KBM-7 (cell line): Measurements from ENCODE around the gene POLD2.

Experiments used
- DNase-seq: peaks from one replicate; pipeline ENCODE4 v3.0.0-alpha.2; 2015
- in situ Hi-C: fragments of 300-500 bp; cut with MboI; formaldehyde crosslinking; loops from 2 replicates; pipeline ENCODE4 v1.14.3; 2020; ENCODE audit warnings: low sequenced_read_pairs, low pct_unique_long_range_greater_than_20kb, mixed read lengths

The POLD2 gene

DNA sequence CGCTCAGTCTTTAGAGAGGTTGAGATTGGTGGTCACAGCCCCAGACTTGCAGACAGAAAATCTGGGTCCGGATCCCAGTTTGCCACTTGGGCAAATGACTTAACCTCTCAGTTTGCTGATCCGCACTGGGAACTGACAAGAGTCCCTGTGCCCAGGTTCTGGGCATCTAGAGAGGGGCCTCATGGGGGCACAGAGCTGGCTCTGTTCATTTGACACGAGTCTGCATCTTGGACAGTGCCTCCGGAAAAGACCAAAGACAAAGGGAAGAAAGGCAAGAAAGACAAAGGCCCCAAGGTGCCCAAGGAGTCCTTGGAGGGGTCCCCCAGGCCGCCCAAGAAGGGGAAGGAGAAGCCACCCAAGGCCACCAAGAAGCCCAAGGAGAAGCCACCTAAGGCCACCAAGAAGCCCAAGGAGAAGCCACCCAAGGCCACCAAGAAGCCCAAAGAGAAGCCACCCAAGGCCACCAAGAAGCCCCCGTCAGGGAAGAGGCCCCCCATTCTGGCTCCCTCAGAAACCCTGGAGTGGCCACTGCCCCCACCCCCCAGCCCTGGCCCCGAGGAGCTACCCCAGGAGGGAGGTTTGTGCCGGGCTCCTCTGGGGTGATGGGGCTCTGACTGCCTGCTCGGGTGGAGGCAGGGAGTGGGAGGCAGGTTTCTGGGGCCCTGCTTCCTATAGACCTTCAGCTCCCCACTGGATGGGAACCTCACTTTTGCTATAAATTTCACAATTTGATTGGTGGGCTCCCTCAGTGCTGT, 16.9 kb downstream of the POLD2 start:
- in situ Hi-C loops, result no loop called here
- DNase-seq, result no peak

GRCh38 chr7:44105832-44106231, 17.5 kb downstream of the POLD2 start:
- DNase-seq, result no peak

DNA sequence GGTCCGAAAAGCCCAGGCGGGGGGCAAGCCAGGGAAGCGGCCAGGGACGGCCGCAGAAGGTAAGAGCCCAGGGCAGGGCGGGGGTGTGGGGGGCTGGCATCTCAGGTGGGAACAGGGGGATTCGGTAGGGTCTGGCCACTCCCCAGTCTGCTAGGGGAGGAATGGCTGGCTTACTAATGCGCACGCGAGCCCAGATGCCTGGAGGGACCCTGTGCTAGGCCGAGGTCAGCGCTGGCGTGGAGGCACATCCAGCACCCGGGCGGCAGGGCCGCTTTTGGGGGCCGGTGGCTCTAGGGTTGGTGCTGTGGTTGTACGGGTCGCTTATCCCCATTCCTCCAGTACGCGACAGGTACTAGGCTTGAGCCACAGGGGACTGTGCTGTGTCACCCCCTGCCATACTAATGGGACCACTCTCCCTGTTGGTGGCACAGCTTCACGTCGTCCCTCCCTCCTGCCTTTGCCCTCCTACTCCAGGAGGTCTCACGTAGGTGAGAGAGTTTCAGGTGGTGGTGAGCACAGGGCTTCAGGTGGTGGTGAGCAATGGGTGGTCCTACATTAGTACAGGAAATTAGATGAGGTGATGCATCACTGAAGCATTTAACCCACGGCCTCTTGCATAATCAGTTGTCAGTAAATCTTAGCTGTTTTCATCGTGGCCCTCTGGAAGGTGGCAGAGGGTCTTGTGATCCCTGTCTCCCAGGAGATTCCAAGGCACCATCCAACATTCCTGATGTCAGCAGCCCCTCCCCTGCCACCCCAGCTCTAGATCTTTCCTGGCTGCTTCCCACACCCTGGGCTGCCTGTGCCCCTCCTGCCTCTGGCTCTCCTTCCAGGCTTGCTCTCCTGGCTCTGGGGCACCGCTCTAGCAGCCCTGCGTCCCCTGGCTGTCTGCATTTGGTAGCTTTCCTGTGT, 18.2 kb downstream of the POLD2 start:
- in situ Hi-C loops, result no loop called here
- DNase-seq, result no peak

More at GRCh38 chr7:44105832-44106231, 17.5 kb downstream of the POLD2 start:
- in situ Hi-C loops, result no loop called here

DNA sequence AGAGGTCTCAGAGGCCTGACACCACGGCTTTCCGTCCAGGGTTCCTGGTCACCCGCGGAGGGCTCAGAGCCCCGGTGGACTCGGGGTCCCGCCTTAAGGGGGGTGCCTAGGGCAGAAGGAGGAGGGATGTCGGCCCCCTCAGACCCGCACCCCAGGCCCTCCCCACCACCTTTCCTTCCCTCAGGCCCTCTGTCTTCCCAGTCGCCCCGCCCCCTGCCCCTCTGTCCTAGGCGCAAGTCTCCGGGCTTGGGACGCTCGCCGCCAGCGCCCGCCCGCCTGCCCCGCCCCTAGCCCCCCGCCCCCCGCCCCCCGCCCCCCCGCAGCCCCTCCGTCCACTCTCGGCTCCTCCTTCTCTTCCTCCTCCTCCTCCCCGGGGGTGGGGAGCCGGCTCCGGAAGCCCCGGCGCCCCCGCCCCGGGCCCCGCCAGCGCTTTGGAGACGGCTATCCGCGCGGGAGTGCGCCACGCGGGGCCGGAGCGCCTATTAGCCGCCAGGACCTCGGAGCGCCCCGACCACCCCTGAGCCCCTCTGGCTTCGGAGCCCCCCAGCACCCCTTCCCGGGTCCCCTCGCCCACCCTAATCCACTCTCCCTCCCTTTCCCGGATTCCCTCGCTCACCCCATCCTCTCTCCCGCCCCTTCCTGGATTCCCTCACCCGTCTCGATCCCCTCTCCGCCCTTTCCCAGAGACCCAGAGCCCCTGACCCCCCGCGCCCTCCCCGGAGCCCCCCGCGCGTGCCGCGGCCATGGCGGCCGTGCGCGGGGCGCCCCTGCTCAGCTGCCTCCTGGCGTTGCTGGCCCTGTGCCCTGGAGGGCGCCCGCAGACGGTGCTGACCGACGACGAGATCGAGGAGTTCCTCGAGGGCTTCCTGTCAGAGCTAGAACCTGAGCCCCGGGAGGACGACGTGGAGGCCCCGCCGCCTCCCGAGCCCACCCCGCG, 19.2 kb downstream of the POLD2 start, which contains the start of gene AEBP1:
Gene AEBP1, plus strand, starts transcription at position 423 of the 937 bp plus-strand sequence. Its CDS starts 321 bp downstream, at position 744.
- in situ Hi-C loops, result no loop called here
- DNase-seq, result no peak

DNA sequence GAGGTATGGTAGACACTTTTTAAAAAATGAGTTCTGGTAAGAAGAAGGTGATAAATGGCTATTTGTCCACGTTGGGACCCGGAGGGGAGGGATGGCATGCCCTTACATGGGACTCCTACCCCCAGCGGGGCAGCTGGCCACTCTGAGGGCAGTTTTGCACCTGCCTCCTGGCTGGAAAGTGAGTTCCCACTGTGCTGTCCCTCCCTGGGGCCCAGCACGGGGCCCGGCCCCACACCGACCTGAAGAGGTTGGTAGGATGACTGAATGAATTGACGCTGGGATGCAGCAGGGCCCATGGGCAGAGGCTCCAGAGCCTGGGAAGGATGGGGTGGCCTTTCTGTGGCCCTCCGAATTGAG, 19.8 kb downstream of the POLD2 start:
- no peak for DNase-seq
- in situ Hi-C loops, result no loop called here

DNA sequence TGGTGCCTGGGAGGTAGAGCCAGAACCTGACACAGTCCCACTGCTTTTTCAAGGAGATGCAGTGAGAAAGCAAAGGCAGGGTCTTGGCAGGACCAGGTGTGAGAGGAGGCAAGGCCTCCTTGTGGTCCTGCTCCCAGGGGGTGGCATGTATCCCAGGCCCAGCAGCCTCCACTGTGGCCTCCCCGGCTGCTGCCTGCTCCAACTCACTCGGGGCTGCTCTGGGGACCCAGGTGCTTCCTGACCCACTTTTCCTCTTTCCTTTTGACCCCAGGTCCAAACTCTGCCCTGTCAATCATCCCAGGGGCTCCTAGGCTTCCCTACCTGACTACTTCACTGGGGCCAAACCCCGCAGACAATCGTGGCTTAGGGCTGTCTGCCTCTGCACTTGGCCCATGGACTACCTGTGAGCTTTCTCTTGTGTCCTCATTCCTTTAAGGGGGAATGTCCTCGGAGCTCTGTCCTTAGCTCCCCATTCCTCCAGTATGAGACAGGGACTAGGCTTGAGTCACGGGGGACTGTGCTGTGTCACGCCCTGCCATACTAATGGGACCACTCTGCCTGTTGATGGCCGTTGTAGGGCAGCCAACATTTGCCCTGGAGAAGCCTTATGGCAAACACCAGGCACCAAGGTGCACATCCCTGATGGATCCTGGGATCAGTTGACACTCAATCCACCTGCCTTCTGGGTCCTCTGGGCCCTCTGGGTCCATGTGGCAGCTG, 20.3 kb downstream of the POLD2 start:
- in situ Hi-C loops, result no loop called here
- no peak for DNase-seq

- in situ Hi-C loops, result no loop called here
- DNase-seq, result no peak
Measured at GRCh38 chr7:44101966-44102845, 21.1 kb downstream of the POLD2 start.

GRCh38 chr7:44101303-44101965, 21.9 kb downstream of the POLD2 start:
- no peak for DNase-seq
- in situ Hi-C loops, result no loop called here

DNA sequence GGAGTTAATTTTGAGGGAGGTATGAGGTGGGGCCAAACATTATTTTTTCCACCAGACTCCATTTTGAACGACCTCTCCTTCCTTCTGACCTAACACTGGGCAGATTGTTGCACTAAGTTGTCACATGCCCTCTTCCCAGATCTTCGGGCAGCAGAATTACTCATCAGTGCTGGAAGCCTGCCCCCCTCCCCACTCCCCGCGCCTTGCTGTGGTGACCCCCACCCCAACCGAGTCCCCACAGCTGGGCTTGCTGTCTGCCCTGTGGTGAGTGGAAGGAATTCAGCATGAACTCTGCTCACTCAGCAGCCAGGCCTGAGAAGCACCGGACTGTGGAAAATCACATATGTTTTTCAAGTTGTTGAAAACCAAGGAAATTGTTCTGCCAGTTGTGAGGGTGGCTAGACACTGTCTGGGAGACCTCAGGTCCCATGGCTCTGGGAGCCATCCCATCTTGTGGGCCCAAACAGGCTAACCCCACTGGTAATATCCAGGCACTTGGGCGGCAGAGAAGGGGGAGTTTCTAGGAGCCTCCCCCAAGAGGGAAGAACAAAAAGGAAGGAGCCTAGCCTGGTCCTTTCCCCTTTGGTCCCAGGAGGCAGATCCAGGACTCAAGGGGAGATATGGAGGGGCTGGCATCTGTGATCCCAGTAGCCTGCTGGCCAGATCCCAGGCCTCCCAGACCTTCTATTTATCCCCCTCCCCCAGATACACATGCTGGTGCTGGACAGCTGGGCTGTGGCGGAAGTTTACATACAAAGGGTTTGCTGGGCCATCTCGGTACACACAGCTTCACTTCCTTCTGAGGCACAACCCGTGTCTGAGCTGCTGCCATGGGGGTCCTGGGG, 22.7 kb downstream of the POLD2 start:
- DNase-seq, result no peak
- in situ Hi-C loops, result no loop called here

GRCh38 chr7:44099669-44100068, 23.7 kb downstream of the POLD2 start:
- in situ Hi-C loops, result no loop called here
- no peak for DNase-seq

DNA sequence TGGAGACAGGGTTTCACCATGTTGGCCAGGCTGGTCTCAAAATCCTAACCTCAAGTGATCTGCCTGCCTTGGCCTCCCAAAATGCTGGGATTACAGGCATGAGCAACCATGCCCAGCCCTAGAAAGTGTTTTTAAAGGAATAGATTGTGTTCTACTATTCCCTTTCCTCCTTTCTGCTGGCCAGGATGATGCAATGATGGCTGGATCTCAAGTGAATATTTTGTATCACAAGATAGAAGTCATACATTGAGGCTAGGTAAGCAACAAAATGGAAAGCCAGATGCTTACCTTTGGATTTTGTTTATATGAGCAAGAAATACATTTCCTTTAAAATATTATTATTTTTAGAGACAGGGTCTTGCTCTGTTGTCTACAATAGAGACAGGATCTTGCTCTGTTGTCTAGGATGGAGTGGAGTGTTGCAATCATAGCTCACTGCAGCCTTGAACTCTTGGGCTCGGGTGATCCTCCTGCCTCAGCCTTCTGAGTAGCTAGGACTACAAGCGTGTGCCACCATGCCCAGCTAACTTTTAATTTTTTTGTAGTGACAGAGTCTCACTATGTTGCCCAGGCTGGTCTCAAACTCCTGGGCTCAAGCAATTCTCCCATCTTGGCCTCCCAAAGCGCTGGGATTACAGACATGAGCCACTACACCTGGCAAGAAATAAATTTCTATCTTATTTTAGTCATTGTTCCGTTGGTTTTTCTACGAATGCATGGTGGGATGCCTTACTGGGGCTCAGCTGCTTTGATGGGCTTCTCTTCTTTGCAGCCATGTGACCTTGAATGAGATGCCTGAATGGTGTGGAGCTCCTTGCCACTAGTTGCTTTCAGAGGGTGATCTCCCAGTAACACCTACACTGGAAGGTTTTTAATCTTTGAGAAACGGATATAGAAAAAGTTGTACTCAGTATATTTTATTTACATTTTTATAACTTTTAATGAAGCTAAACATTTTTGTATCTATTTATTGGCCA, 25.0 kb downstream of the POLD2 start:
- in situ Hi-C loops, result no loop called here
- no peak for DNase-seq

GRCh38 chr7:44097064-44097932, 26.1 kb downstream of the POLD2 start:
- DNase-seq, result no peak
- in situ Hi-C loops, result no loop called here

DNA sequence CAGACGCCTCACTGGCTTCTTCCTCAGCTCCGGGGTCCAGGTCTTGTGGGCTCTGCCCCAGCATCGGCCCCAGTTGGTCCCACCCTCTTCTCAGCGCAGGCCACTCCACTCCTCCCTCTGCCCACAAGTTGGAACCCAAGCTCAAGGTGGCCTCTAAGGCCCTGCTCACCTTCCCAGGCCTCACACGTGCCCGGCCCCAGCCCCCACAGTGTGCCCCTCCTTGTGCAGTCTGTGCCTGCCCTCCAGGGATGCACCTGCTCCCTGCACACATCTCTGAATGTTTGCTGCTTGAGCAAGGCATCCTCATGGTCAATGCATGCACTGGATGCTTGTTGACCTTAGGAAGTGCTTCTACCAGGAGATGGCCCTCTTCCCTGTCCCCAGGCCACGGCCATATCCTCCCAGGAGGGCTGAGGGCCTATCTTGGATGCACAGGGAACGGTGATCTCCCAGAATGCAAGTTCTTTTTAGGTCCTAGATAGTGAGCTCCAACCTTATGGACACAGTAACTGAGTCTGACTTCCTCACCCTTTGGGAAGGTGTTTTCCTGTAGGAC, 26.9 kb downstream of the POLD2 start:
- in situ Hi-C loops, result no loop called here
- DNase-seq, result no peak

GRCh38 chr7:44095781-44096180, 27.6 kb downstream of the POLD2 start:
- no peak for DNase-seq
- in situ Hi-C loops, result no loop called here
